ENCODE data around the gene TBC1D4.

TBC1D4 gene, protein sequence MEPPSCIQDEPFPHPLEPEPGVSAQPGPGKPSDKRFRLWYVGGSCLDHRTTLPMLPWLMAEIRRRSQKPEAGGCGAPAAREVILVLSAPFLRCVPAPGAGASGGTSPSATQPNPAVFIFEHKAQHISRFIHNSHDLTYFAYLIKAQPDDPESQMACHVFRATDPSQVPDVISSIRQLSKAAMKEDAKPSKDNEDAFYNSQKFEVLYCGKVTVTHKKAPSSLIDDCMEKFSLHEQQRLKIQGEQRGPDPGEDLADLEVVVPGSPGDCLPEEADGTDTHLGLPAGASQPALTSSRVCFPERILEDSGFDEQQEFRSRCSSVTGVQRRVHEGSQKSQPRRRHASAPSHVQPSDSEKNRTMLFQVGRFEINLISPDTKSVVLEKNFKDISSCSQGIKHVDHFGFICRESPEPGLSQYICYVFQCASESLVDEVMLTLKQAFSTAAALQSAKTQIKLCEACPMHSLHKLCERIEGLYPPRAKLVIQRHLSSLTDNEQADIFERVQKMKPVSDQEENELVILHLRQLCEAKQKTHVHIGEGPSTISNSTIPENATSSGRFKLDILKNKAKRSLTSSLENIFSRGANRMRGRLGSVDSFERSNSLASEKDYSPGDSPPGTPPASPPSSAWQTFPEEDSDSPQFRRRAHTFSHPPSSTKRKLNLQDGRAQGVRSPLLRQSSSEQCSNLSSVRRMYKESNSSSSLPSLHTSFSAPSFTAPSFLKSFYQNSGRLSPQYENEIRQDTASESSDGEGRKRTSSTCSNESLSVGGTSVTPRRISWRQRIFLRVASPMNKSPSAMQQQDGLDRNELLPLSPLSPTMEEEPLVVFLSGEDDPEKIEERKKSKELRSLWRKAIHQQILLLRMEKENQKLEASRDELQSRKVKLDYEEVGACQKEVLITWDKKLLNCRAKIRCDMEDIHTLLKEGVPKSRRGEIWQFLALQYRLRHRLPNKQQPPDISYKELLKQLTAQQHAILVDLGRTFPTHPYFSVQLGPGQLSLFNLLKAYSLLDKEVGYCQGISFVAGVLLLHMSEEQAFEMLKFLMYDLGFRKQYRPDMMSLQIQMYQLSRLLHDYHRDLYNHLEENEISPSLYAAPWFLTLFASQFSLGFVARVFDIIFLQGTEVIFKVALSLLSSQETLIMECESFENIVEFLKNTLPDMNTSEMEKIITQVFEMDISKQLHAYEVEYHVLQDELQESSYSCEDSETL (N-terminal part only)

DNA sequence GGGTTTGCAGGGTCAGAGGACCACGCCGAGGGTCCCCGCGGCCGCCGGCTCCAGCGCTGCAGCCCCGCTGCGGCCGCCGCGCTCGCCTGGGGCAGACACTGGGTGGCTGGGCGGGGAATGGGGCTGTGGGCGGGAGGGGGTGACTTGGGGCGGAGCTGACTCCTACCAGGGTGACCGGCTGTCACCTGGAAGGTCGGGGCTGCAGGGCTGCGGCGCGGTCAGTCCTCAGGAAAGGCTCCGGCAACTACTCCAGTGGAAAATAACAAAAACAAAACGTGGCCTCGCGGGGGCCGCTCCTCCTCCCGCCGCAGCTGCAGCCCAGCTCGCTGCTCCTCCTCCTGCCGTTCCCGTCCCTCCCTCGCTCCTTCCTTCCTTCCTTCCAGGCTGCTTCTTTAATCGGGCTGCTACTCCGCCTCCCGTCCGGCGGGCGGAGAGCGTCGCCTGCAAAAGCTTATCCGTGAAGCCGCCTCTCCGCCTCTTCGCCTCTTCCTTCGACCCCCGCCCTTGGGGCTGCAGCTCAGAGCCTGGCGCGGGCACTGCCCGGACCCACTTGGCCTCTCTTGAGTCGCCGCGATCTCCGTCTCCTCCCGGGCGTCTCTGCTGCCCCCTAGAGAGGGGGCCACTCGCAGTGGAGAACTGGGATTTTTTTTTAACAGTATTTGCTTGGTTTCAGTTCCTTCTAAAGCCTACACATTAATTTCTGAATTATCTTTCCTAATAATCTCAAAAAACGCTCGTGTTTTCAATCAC, at the start of gene TBC1D4:
TSS of gene TBC1D4 (minus strand) at position 100 of the 750 bp plus-strand sequence. CDS start 402 bp downstream, outside the sequence.
- peak; percentile 27 for DNase-seq (ENCODE audit: low read depth)

DNA sequence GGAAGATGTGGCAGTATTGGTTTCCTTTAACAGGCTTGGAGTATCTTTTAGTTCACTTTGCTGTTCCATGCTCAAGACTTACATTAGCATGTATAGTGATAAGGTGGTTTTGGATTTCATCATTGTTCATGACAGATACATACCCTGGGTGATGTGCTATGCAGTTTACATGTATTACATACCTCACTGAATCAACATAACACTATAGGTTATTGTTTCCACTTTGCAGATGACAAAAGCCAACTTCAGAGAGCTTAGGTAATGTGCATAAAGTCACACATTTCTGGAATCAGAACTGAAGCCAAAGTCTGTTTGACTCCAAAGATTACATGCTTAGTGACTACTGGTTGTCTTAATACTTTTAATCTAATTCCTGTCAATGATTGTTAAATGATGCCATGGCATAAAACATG, 48.6 kb upstream of the TBC1D4 start:
- no peak for DNase-seq (ENCODE audit: low read depth)

DNA sequence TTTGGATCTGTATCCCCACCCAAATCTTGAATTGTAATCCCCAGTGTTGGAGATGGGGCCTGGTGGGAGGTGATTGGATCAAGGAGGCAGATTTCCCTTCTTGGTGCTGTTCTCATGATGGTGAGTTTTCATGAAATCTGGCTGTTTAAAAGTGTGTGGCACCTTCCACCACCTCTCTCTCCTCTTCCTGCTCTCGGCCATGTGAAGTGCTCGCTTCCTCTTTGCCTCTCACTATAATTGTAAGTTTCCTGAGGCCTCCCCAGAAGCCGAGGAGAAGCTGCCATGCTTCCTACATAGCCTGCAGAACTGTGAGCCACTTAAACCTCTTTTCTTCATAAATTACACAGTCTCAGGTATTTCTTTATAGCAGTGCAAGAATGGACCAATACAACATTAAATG, 40.0 kb upstream of the TBC1D4 start:
- no peak for DNase-seq (ENCODE audit: low read depth)

DNA sequence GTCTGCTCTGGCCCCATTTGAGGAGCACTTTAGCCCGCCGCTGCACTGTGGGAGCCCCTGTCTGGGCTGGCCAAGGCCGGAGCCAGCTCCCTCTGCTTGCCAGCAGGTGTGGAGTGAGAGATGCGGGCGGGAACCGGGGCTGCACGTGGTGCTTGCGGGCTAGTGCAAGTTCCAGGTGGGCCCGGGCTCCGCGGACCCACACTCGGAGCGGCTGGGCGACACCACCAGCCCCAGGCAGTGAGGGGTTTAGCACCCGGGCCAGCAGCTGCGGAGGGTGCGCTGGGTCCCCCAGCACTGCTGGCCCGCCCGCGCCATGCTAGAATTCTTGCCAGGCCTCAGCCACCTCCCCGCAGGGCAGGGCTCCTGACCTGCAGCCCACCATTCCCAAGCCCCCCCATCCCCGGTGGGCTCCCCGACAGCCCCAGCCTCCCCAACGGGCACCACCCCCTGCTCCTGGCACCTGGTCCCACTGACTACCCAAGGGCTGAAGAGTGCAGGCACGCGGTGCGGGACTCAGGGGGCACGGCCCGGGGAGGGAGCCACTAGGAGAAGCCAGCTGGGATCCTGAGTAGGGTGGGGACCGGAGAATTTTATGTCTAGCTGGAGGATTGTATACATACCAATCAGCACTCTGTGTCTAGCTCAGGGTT, 36.6 kb upstream of the TBC1D4 start:
- no peak for DNase-seq (ENCODE audit: low read depth)

DNA sequence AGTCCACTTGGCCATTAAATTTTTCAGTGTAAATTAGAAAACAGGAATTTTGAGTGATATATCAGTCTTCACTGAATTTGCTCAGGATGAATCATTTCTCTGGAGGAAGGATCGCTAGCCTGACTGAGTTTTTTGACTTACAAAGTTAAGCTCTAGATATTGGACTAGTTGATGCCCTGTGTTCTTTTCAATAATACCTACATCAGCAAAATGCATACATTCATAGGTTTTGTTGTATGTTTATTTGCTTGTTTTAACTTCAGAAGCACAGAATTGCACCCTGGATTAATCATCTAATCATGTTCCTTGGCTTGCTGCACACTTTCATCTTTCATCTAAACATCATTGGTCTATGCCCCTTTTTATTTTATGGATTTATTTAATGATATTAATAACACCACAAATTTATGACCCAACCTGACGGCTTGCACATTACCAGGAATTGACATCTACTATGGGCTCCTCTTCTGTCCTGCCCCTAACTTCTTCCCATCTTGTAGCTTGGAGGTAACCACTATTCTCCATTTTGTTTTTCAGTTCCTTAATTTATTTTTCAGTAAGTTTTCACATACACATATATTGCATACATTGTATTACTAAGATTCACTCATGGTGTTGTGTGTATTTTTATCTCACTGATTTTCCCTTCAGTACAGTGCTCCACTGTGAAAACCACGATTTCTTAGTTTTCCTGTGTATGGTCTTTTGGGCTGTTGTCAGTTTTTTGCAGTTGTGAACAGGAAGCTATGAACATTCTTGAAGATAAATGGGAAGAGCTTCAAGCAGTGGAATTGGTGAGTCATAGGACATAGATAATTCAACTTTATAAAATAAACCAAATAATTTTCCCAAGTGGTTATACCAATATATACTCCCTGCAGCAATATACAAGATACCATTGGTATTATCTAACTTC, 32.4 kb upstream of the TBC1D4 start:
- no peak for DNase-seq (ENCODE audit: low read depth)

DNA sequence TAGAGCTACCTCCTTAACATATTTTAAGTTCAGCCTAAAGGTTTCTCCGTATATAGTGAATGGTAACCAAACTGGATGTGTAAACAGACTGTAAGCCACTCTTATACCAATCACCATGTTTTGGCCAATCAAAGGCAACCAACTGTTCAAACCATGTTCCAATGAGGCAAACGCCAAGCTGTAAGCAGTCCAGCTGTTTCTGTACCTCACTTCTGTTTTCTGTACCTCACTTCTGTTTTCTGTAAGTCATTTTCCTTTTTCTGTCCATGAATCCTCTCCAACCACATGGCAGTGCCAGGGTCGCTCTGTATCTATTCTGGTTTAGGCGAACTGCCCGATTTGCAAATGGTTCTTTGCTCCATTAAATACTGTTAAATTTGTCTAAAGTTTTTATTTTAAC, 31.3 kb upstream of the TBC1D4 start:
- no peak for DNase-seq (ENCODE audit: low read depth)

DNA sequence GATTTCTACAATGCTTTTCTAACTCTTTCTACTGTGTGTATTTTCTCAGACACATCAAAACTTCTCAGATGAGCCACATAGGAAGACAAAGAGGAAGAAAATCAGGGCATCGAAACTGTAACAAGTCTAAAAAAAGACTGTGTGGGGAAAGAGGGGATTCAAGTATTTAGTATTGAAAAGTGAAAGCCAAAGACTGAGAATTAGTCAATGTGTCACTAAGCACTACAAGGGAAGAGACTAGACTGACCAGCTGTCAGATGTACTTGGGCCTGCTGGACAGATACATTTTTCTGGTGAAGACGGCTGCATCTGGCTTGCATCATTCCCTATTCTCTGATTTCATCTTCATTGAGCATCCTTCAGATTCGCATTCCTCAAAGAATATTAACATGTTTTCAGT, 30.3 kb upstream of the TBC1D4 start:
- DNase-seq (ENCODE audit: low read depth) = no peak

DNA sequence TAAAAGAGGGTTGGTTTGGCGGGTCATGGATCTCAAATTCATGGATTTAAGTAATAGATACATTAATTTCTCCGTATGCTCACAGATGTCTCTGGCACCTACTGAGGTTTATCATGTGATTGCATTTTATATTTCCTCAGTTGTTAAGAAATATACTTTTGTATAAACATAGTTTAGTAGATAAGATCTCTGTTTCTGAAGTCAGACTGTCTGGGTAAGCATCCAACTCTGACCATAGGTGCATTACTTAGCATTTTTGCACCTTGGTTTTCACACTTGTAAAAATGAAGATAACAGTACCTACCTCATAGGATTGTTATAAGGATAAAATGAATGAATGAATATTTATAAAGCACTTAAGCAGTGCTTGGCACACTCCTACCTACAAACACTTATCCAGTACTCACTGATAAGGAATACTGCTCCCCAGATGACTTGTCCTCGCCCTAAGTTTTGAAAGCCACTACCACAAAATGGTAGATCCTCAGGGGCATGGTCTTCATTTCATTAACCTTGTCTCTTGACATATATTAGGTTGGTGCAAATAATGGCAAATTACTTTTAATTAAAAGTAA, 29.2 kb upstream of the TBC1D4 start:
- no peak for DNase-seq (ENCODE audit: low read depth)

DNA sequence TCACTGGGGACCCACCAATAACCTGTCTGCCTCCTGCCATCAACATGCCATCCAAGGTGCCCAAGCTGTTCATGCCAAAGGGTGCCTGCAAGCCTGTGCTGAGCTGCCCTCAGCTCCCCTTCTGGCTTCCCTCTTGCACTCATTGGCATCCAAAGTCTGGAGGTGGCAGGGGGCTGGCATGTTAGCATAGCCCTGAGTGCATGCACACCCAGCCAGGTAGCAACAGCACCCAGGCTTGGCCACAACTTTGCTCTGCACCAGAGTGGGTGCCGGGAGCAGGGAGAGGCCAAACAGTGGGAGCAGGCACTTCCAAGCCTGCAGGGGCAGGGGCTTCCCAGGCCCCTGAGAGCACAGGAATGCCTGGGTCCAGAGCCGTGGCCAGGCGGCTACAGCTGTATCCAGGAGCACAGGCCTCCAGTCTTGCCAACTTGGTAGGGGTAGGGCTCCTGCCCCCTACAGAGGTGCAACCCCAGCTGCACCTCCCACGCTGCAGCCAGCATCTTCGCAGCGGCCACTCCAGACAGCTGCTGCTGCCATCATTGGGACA, 26.1 kb upstream of the TBC1D4 start:
- no peak for DNase-seq (ENCODE audit: low read depth)

DNA sequence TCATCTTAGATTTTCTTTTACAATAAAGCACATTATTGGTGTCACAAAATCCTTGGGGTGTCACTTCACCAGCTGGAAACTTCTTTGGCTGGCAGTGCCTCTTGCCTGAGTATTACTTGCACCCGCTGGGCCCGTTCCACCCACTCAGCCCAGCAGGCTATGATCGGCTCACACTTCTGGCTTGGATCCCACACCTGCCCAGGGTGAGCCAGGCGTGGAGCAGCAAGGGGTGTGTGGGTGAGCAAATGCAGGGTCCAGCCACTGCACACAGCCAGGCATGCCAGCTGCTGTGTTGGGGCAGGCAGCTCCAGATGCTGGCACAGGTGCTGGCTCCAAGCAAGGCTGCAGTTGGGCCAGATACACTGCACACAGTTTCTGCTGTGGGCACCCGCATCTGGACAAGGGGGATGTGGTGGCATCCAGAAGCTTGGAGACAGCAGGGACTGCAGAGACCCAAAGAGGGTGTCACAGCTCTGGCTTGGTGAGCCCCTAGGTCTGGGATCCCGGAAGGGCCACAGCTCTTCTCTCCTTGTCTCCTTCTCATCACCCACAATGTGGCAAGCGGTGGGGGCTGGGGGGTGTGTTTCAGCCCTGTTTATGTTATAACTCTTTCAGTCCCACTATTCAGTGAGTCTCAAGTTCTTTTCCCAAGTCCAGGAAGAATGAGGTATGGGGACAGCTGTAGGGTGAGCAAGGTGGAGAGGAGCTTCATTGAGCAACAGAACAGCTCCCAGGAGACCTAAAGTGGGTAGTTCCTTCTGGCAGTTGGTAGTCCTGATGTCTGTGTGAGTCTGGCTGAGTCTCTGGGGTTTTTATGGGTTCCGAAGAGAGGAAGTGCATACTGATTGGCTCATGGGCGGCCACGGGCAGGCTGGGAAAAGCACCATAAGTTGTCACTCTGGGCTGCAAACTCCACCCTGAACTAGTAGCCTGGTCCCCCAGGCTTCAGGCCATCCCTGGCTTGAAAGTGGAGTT, 25.3 kb upstream of the TBC1D4 start:
- no peak for DNase-seq (ENCODE audit: low read depth)

DNA sequence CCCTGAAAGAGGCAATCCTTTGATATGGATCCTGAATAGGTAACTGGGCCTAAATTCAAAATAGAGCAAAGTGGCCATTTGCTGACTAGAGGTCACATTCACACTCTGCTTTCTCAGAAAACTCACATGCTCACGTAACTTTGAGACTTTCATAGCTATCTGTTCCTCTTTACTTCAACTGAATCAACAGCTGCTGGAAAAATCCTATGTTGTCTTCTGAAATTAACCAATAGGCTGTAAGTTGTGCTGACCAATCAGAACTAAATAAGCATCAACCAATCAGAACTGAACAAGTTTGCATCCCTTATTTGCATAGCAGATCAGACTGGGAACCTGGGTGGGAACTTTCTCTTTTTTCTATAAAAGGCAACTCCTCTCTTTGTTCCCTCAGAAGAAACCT, 24.0 kb upstream of the TBC1D4 start:
- DNase-seq (ENCODE audit: low read depth) = no peak

DNA sequence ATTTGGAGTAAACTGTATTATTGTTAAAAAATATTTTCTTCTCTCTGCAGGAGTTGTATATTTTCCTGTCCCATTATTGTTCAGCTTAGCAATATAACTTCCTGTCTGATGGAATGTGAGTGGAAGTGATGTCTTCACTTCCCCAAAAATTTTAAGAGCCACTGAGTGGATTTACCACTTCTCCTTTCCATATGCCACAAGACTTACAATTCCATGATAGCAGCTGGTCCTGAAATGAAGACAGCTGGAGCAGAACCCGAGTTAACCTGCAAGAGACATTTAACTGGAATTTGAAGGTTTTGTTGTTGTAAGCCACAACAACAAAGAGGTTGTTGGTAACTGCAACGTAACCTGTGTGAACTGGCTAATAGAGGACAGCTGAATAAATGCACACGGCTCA, 23.4 kb upstream of the TBC1D4 start:
- no peak for DNase-seq (ENCODE audit: low read depth)

DNA sequence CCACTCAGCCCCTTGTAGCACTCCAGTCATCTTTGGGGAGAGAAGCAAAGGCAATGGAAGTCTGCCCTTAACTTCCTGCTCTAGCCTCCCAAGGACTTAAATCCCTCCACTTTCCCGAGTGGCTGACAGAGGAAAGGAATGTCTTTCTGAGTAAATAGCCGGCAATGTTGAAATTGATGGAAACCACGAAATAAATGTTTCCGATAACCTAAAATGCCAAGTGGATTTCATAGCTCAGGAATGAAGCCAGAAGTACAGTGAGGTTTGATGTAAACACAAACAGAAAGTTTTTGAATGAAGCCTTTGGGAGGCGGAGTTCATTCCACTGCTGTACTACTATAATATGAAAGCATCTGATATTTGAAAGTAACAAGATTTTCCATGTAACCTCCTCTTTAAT, 14.0 kb upstream of the TBC1D4 start:
- no peak for DNase-seq (ENCODE audit: low read depth)

DNA sequence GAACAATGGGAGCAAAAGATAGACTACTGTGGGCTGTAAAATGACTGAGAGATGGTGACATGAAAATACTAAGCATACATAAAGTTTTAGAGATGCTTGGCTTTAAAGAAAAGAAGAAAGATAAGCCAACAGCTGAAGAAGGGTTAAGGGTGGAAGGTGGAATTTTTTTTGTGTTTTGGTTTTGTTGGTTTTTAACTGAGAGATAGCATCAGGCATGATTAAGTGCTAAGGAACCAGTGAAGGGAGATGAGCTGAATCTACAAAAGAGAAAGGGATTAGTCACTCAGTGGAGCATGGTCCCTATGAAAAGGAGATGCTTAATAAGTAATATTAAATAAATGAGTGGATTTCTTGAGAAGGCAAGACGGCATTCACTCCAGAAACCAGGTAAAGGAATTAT, 12.5 kb upstream of the TBC1D4 start:
- no peak for DNase-seq (ENCODE audit: low read depth)

DNA sequence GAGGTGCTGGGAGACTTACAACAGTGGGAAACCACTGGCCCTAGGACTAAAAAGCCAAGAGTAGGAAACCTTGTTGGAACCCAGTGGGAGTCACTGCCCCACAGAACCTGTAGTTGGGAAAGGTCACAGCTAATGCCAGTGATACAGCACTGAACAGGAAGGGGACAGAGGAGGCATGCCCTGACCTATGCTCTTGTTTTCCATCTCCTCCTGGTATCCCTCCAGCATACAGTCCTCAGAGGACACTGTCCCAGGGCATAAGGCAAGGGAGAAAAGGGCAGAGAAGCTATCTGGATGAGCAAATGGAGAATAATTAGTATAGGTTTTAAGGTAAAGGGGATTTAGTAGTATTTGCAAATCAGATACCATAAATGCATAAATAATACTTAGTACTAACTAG, 11.2 kb upstream of the TBC1D4 start:
- no peak for DNase-seq (ENCODE audit: low read depth)

DNA sequence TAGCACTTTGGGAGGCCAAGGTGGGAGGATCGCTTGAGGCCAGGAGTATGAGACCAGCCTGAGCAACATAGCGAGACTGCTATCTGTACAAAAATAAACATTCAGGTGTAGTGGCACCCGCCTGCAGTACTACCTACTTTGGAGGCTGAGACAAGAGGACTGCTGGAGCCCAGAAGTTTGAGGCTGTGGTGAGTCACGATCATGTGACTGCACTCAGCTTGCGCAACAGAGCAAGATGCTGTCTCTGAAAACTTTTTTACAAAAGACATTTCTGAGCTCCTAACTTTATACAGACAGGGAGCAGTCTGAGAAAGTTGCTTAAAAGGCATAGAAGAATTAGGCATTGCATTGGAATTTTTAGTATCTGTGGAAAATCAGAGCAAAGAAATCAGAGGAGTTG, 10.4 kb upstream of the TBC1D4 start:
- no peak for DNase-seq (ENCODE audit: low read depth)

DNA sequence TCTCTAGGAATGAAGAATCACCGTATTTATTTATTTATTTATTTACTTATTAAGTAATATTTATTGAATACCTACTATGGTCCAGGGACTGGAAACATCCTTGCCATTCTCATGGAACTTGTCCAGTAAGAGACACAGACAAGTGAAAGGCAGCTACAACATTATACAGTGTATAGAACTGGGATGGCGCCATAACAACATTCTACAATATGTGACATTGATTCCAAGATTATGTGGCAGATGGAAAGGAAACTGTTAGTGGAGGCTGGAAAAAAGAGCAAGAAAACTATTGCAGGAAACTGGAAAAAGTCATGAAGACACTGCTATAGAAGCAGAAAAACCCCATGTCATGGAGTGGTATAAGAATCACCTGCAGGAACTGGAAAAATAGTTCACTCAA, 9.4 kb upstream of the TBC1D4 start:
- DNase-seq (ENCODE audit: low read depth) = no peak

DNA sequence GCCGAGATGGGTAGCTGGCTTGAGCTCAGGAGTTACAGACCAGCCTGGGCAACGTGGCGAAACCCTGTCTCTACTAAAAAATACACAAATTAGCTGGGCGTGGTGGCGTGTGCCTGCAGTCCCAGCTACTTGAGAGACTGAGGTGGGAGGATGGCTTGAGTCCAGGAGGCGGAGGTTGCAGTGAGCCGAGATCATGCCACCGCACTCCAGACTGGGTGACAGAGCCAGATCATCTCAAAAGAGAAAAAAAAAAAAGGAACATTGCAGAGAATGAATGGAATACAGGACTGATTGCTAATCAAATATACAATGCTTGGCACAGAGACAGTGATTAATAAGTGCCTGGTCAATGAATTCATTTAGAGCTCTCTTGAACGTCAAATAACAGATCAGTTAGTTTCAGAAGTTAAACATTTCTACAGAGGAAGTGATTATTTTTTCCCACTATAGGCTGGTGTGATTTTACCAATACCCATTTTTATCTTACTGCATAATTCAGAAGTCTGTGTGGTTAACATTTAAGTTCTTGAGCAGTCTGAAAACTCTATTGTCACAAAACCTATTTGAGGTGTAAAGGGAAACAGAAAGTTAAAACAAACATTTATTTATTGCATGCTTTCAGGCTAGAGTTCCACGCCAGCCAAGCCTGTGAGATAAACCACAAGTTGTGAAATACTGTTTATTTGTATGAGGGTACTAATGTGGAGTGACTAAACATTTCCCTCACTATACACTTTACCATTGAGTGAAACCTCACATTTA, 7.7 kb upstream of the TBC1D4 start:
- no peak for DNase-seq (ENCODE audit: low read depth)

Measured in activated T-cell treated with anti-CD3 and anti-CD28 coated beads for 24 hours (primary cell).